Eye (tissue), 1 donor: ENCODE data around the gene TMTC2.

Source experiments
- DNase-seq: peaks from one replicate; pipeline ENCODE4 v3.0.0-alpha.2; 2015

Gene TMTC2

GRCh38 chr12:82964446-82964845 lies 277.7 kb downstream of the TMTC2 start:
- DNase-seq = peak; percentile 43

GRCh38 chr12:82966001-82966559 lies 279.4 kb downstream of the TMTC2 start:
- no peak for DNase-seq

- DNase-seq = peak; percentile 60
These were observed 282.1 kb downstream of the TMTC2 start for GRCh38 chr12:82968631-82969367.

GRCh38 chr12:82970614-82971013 lies 283.9 kb downstream of the TMTC2 start:
- no peak for DNase-seq

DNA sequence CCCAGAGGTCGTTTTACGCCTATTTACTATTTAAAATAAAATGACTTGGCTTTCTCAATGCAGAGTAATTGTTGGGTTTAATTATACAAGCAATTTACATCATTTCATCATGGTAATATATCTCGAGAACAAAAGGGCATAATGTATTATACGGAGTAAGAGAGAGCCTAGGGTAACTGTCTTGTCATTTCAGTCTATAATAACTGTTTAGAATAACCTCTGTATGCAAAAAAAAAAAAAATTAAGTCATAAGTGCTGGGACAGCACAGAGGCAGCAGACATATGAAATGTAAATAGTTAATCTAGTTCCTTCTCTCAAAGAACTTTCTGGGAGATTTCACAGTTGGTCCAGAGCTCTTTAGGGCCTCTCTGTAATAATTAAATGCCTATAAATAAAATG lies 284.9 kb downstream of the TMTC2 start:
- DNase-seq = no peak

GRCh38 chr12:82972624-82973023 lies 285.9 kb downstream of the TMTC2 start:
- DNase-seq = no peak

DNA sequence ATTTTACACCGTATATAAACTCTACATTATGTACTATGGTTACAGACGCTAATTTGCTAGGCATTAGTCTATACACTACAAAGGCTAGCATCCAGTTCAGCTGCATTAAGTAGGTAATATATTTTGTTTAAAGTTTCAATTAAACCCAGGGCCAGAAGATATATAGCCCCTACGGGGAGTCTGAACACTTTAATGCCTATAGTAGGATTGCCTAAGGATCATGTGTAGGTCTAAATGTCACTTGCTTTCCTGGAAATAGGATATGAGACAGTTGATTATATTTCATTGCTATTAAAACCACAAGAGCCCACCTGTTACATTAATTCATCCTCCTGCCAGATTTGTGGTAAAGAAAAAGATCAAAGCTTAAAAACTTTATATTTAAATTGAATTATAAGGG lies 286.9 kb downstream of the TMTC2 start:
- no peak for DNase-seq

- peak; percentile 23 for DNase-seq
These were observed 294.4 kb downstream of the TMTC2 start for GRCh38 chr12:82981150-82981549.

GRCh38 chr12:82994117-82994516 lies 307.4 kb downstream of the TMTC2 start:
- DNase-seq = no peak

DNA sequence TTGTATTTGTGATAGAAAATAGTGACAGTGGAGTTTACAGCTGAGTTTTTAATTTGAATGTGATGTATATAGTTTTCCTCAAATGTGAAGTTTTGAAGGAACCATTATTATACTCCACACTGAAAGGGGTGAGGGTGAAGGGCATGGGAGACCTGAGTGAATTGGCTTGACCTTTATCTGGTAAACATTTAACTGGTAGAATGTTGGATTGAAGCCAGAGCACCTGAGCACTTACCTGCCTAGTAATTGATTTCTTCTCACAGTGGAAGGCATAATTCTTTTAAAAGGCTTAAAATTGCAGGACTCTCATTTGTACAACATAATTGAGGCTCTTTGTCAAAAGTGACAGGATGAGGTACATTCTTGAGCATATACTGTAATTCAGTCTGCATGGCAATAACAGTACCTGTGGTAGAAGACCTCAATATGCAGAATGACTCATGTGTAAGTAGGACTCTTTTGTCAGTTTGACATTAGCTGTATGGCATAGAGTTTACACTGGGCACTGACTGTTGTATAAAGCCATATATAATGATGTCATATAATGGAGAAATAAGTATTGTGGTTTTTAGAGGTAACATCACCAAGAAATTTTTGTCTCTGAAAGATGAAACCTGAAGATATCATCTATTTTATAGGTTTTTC lies 309.6 kb downstream of the TMTC2 start:
- no peak for DNase-seq

- no peak for DNase-seq
These were observed 311.8 kb downstream of the TMTC2 start for GRCh38 chr12:82998509-82998908.

- DNase-seq = no peak
These were observed 316.3 kb downstream of the TMTC2 start for GRCh38 chr12:83003026-83003425.

DNA sequence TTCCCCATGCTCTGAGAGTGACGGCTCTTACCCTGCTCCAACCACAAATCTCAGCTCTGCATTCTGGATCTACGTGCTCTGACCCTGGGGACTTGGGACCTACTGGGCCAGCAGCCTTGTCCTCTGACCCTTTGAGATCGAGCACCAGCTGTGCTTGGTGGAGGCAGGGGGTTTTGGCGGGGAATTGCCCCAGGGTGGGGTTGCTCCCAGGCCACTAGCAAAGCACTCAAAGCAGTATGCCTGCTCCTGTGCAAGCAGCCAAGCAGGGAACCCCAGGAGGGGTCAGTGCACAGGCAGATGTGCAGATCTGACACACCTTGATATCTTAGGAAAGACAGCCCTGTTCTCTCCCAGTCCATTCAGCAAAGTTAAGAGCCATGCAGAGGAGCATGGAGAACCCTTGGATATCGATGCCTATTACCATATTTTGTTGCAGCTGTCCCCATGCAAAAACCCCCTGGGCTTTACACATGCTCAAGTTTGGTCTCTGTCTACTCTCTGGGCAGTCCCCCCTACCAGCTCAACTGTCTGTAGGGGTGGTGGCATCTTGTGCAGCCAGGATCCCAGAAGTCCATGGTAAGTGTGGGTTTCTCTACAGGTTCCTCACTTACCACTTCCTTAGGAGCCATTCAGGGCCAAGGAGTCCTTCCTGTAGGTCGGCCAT lies 319.0 kb downstream of the TMTC2 start:
- DNase-seq = no peak

DNA sequence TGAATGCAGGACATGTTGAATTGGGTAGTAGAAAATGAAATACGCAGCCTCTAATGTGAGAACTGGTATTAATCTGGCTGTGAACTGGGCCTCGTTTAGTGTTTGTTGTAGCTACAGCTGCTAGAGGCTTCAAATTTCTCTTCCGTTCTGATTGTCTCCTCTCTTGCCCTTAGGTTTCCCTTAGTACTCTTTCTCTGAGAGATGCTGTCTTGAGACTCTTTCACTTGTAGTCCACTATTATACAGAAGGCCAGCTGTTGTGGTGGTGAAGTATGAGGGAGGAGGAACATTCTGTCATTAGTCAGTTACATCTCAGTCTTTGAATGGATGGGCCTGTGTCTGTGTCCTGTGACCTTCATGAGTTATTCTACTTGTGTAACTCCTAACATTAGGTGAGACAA lies 322.0 kb downstream of the TMTC2 start:
- no peak for DNase-seq

- no peak for DNase-seq
These were observed 323.6 kb downstream of the TMTC2 start for GRCh38 chr12:83010169-83010804.

GRCh38 chr12:83015390-83016217 lies 328.9 kb downstream of the TMTC2 start:
- DNase-seq = no peak

- peak; percentile 34 for DNase-seq
These were observed 329.6 kb downstream of the TMTC2 start for GRCh38 chr12:83016218-83016835.

DNA sequence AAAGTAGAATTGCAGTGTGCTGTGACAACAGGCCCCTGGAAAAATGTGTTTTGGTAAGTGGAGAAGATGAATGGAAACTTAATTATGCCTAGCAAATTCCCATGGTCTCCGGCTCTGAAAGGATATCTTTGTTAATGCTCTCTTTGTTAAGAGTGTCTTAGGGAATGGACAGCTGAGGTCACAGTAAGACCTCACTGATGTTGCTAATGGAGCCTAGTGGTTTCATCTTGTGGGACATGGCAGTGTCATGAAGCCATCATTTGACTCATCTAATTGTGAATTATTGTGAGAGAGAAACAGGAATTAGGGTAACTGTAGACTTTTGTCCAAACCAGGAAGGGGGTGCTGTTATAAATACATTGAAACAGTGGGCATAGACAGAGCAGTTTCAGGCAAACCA lies 330.3 kb downstream of the TMTC2 start:
- peak; percentile 29 for DNase-seq

GRCh38 chr12:83018088-83018487 lies 331.4 kb downstream of the TMTC2 start:
- DNase-seq = peak; percentile 73

DNA sequence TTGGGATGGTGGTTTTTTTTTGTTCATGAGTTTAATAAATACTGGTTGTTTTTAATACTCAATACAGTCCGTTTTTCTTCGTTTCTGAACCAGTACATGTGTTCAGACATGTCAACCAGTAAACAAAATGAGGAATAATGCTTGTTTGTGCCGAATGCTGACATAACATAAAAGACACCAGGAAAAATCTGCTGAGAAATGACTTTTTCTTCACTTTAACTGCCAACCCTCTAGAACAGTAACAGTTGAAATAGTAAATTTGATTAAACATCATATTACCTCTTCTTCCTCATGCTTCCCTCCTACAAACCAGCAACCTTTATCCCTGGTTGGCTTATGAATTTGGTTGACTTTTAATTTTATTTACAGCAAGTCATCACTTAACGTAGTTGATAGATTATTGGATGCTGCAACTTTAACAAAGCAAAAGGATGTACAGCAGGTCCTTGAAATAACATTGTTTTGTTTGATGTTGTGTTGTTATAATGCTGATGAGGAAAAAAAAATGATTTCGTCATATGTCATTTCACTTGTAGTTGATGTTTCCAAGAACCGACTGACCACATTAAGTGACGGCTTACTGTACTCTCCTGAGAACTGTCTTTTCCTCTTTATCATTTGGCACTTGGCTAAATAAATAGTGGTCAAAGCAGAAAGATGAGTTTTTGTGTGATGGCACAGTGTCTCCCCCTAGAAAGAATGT lies 340.5 kb downstream of the TMTC2 start:
- DNase-seq = no peak

DNA sequence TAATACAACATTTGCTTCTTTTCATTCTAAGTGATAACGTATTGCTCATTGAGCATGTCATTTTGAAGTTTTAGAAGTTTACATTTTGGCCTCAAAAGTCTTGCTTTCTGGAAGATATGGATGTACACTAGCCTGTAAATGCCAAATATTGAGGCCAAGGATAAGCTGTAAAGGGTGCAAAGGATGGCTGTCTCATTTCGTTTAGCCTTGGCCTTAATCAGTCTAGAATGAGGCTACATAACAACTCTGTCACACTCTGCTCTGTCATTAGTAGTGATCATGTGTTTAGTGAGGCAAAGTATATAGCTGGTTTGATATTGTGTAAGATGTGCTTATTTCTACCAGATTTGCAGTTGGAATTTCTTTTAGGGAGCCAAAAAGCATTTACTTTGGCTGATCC lies 344.5 kb downstream of the TMTC2 start:
- DNase-seq = no peak
